LNCaP clone FGC (cell line): ENCODE data around the gene SORL1.

Source experiments
- DNase-seq: peaks from one replicate; pipeline ENCODE4 v3.0.0-alpha.2; 2011; ENCODE audit warnings: low read depth
- H3K4me3 ChIP-seq: 2 replicates; pipeline ENCODE4 v1.5.1; 2011; ENCODE audit warnings: mild to moderate bottlenecking, low read depth, low read length, control low read depth
- TF ChIP-seq, protein P1 (sequence below): IDR thresholded peaks from 2 replicates; pipeline ENCODE4 v1.5.1; 2012; ENCODE audit warnings: mild to moderate bottlenecking; ENCODE audit not compliant: control insufficient read depth, insufficient read depth; ENCODE audit errors: extremely low read depth

The SORL1 gene

DNA sequence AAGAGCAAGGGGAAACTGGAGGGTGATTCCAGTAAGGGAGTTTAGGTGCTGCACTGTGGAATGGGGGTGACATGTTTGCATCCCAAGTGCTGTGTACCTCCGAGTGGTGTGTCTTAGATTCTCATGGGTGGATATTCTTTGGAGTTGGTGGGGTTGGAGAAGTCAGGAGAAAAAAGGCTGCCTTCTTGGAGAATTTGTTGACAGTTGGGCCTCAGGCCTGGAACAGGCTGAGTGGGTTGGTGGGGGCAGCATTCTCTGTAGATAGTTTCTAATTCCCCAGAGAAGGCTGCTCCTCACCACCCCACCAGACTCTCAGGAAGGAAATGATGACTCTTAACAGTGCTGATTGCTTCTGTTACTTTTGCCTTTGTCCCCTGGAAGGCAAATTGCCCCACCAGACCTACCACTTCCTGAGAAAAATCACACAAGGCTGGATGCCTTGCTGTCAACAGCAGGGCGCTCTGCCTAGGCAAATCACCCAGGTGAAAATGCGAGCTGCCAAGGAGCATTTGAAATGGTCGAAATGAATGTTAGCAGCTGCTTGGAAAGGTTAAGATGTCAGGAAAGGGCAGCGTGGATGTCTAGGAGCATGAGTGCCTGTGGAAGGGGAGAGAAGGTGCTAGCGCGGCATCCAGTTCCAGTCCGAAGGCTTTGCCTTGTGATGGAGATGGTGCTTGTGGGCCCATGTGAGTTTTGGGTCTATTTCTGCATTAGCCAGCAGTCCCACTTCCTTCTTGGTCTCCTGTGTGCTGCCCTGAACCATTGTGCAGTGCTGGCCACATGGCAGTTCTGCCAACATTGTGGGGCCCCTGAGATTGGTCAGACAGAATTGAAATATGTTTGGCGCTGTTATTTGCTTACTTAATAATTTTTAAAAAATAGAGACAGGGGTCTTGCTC, 30.4 kb downstream of the SORL1 start:
- no peak for DNase-seq
- TF ChIP-seq, protein P1, sequence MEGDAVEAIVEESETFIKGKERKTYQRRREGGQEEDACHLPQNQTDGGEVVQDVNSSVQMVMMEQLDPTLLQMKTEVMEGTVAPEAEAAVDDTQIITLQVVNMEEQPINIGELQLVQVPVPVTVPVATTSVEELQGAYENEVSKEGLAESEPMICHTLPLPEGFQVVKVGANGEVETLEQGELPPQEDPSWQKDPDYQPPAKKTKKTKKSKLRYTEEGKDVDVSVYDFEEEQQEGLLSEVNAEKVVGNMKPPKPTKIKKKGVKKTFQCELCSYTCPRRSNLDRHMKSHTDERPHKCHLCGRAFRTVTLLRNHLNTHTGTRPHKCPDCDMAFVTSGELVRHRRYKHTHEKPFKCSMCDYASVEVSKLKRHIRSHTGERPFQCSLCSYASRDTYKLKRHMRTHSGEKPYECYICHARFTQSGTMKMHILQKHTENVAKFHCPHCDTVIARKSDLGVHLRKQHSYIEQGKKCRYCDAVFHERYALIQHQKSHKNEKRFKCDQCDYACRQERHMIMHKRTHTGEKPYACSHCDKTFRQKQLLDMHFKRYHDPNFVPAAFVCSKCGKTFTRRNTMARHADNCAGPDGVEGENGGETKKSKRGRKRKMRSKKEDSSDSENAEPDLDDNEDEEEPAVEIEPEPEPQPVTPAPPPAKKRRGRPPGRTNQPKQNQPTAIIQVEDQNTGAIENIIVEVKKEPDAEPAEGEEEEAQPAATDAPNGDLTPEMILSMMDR: no peak
- H3K4me3 ChIP-seq: no peak overlapping the region

GRCh38 chr11:121483805-121484480, 31.8 kb downstream of the SORL1 start:
- TF ChIP-seq, protein P1: no peak
- no peak overlapping the region for H3K4me3 ChIP-seq
- DNase-seq: no peak

- DNase-seq: no peak
- H3K4me3 ChIP-seq: no peak overlapping the region
- TF ChIP-seq, protein P1: no peak
Measured at GRCh38 chr11:121485216-121485615, 33.1 kb downstream of the SORL1 start.

DNA sequence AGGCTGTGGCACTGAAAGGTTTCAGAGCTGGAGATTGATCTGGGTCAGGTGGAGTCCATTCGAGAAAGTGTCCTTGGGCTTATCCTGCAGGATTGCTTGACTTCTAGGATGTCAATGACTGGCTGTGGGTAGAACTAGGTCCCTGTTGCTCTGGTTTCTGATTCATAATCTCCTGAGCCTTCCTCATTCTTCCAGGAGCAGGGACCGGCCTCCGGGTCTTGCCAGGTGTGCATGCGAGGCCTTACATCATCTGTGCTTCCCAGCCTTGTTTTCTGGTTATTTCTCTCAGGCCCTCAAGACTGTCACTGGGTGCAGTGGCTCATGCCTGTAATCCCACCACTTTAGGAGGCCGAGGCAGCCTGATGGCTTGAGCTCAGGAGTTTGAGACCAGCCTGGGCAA, 33.9 kb downstream of the SORL1 start:
- no peak overlapping the region for H3K4me3 ChIP-seq
- TF ChIP-seq, protein P1: no peak

DNA sequence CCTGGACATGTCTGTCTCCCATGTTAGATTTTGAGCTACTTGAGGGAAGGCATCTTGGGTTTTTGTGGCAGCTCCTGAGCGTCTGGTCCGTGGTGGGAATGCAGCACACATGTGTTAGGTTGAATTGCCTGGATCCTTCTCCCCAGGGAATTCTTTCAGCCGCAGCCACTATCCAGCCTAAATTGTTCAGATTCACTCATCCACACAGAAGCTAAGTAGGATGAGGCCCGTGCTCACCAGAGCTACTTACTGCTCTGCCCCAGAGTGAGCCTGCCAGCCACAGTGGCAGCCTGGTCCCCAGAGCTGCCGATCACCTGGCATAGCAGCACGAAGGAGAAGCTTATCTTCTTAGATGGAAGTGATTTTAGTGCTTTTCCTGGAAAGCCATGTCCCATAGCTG, 35.1 kb downstream of the SORL1 start:
- DNase-seq: no peak
- H3K4me3 ChIP-seq: no peak overlapping the region
- TF ChIP-seq, protein P1: no peak

More for the DNA sequence above, 33.9 kb downstream of the SORL1 start:
- DNase-seq: no peak

GRCh38 chr11:121488170-121488569, 36.1 kb downstream of the SORL1 start:
- TF ChIP-seq, protein P1: no peak
- H3K4me3 ChIP-seq: no peak overlapping the region
- no peak for DNase-seq
